ENCODE measurements around the gene SSH2.
A peak's percentile ranks its signal among the peaks of the same experiment; 100 is the strongest.
"Not testable (repeated sequence)": the region's sequence is repeated elsewhere in the genome, so short reads cannot be mapped to it uniquely, and the experiment has no call there.

SSH2 gene

GRCh38 chr17:29726715-29727252 is 203.2 kb downstream of the SSH2 start:
- H3K4me2 ChIP-seq (ENCODE audit: insufficient read depth, low read length) = peak overlapping the region; percentile 61
- H3K27ac ChIP-seq (ENCODE audit: low read length) = peak overlapping the region; percentile 88
- peaks cover 53% of the 10 kb centered on the region for H3K4me1 ChIP-seq (ENCODE audit: insufficient read depth, low read length)
- H3K4me3 ChIP-seq (ENCODE audit: low read depth in 1 of 2, low read length in 2 of 2) = peak overlapping the region in 1 of 2 experiments; percentile 42; a peak in 2 of 4 replicates
- peaks cover 5% of the 10 kb centered on the region for H3K9me3 ChIP-seq (ENCODE audit: insufficient read depth, low read length, severe bottlenecking)
- peak; percentile 43 for DNase-seq
- H3K27me3 ChIP-seq (ENCODE audit: insufficient read depth, low read length, poor library complexity) = no peaks in the 10 kb centered on the region
- no peak for TF ChIP-seq CTCF (IDR thresholded peaks at IDR 0.05; ENCODE audit: borderline replicate concordance, extremely low read depth, low read length, poor library complexity, severe bottlenecking)
- TF ChIP-seq EZH2 (IDR thresholded peaks at IDR 0.05; ENCODE audit: borderline replicate concordance, low read depth, low read length, severe bottlenecking) = no peak
- peaks cover 19% of the 10 kb centered on the region for H3K79me2 ChIP-seq (ENCODE audit: insufficient read depth, low read length)
- no peaks in the 10 kb centered on the region for H3K36me3 ChIP-seq (ENCODE audit: insufficient read depth, low read length)
- peak; percentile 85 for ATAC-seq (ENCODE audit: insufficient read depth, low read depth)
- H4K20me1 ChIP-seq (ENCODE audit: insufficient read depth, low read length) = no peaks in the 10 kb centered on the region; the same call in 1 of the 2 replicates
- H2AFZ ChIP-seq (ENCODE audit: low read depth, low read length) = peak overlapping the region; percentile 75
- H3K9ac ChIP-seq (ENCODE audit: low read depth, low read length) = peak overlapping the region; percentile 44

- not testable (repeated sequence) for H3K4me3 ChIP-seq (ENCODE audit: low read depth in 1 of 2, low read length in 2 of 2); DNase-seq; H3K27ac ChIP-seq (ENCODE audit: low read length); H3K4me2 ChIP-seq (ENCODE audit: insufficient read depth, low read length); ATAC-seq (ENCODE audit: insufficient read depth, low read depth); H3K27me3 ChIP-seq (ENCODE audit: insufficient read depth, low read length, poor library complexity); H2AFZ ChIP-seq (ENCODE audit: low read depth, low read length); H3K36me3 ChIP-seq (ENCODE audit: insufficient read depth, low read length); H4K20me1 ChIP-seq (ENCODE audit: insufficient read depth, low read length); H3K9ac ChIP-seq (ENCODE audit: low read depth, low read length); H3K9me3 ChIP-seq (ENCODE audit: insufficient read depth, low read length, severe bottlenecking)
- Histone ChIP-seq H3K79me2 (ENCODE audit: insufficient read depth, low read length) (peaks cover 23% of the 10 kb centered on the region), H3K4me1 (ENCODE audit: insufficient read depth, low read length) (peaks cover 53% of the 10 kb centered on the region)
Observed at GRCh38 chr17:29725408-29725807, 204.6 kb downstream of the SSH2 start.

GRCh38 chr17:29723278-29724047 is 206.6 kb downstream of the SSH2 start:
- H3K9me3 ChIP-seq (ENCODE audit: insufficient read depth, low read length, severe bottlenecking) = peaks cover under 1% of the 10 kb centered on the region
- TF ChIP-seq EZH2 (IDR thresholded peaks at IDR 0.05; ENCODE audit: borderline replicate concordance, low read depth, low read length, severe bottlenecking) (no peak), CTCF (IDR thresholded peaks at IDR 0.05; ENCODE audit: borderline replicate concordance, extremely low read depth, low read length, poor library complexity, severe bottlenecking) (no peak)
- peak overlapping the region; percentile 59 for H3K4me2 ChIP-seq (ENCODE audit: insufficient read depth, low read length)
- ATAC-seq (ENCODE audit: insufficient read depth, low read depth) = peak; percentile 20; the same call in 1 of the 3 replicates
- H3K36me3 ChIP-seq (ENCODE audit: insufficient read depth, low read length) = no peaks in the 10 kb centered on the region
- H3K4me1 ChIP-seq (ENCODE audit: insufficient read depth, low read length) = peaks cover 53% of the 10 kb centered on the region
- H3K27me3 ChIP-seq (ENCODE audit: insufficient read depth, low read length, poor library complexity) = no peaks in the 10 kb centered on the region
- H2AFZ ChIP-seq (ENCODE audit: low read depth, low read length) = no peak overlapping the region
- peak overlapping the region in 1 of 2 experiments; percentile 39; a peak in 2 of 4 replicates for H3K4me3 ChIP-seq (ENCODE audit: low read depth in 1 of 2, low read length in 2 of 2)
- peak overlapping the region; percentile 25; the same call in 1 of the 2 replicates for H3K9ac ChIP-seq (ENCODE audit: low read depth, low read length)
- DNase-seq = no peak
- H4K20me1 ChIP-seq (ENCODE audit: insufficient read depth, low read length) = no peaks in the 10 kb centered on the region; the same call in 1 of the 2 replicates
- H3K27ac ChIP-seq (ENCODE audit: low read length) = peak overlapping the region; percentile 76
- H3K79me2 ChIP-seq (ENCODE audit: insufficient read depth, low read length) = peaks cover 26% of the 10 kb centered on the region
